H9 (cell line): Measurements from ENCODE around the gene LIPC. TPM values are rescaled to one million over a fixed set of nuclear protein-coding genes. Genes with fewer than 3 reads are reported as not detected.

Source experiments
- DNase-seq: peaks from one replicate; pipeline ENCODE4 v3.0.0-alpha.2; 2017
- H2AFZ ChIP-seq: one replicate; pipeline ENCODE4 v1.6.1; 2013; ENCODE audit warnings: mild to moderate bottlenecking, low read length, control low read depth, moderate library complexity
- H2AK5ac ChIP-seq: 2 replicates; pipeline ENCODE4 v1.6.1; 2013; ENCODE audit warnings: low read length, control low read depth, mixed read lengths; ENCODE audit not compliant: insufficient read length
- H2BK120ac ChIP-seq: one replicate; pipeline ENCODE4 v1.6.1; 2013; ENCODE audit warnings: low read depth, mild to moderate bottlenecking, low read length, control low read depth, inconsistent platforms; ENCODE audit not compliant: poor library complexity, severe bottlenecking
- H2BK12ac ChIP-seq: 2 replicates; pipeline ENCODE4 v1.6.1; 2013; ENCODE audit warnings: low read length, control low read depth, mixed read lengths, low read depth; ENCODE audit not compliant: insufficient read length
- H2BK15ac ChIP-seq: 2 replicates; pipeline ENCODE4 v1.6.1; 2013; ENCODE audit warnings: low read depth, low read length, control low read depth
- H2BK20ac ChIP-seq: one replicate; pipeline ENCODE4 v1.6.1; 2013; ENCODE audit warnings: low read depth, mild to moderate bottlenecking, low read length, control low read depth, inconsistent platforms; ENCODE audit not compliant: poor library complexity, severe bottlenecking
- H2BK5ac ChIP-seq: 2 replicates; pipeline ENCODE4 v1.6.1; 2013; ENCODE audit warnings: low read length, control low read depth, mixed read lengths; ENCODE audit not compliant: insufficient read length
- H3K14ac ChIP-seq: 2 replicates; pipeline ENCODE4 v1.6.1; 2013; ENCODE audit warnings: low read length, control low read depth; ENCODE audit not compliant: insufficient read depth
- H3K18ac ChIP-seq: 2 replicates; pipeline ENCODE4 v1.6.1; 2013; ENCODE audit warnings: low read depth, mild to moderate bottlenecking, mixed read lengths, low read length, control low read depth; ENCODE audit not compliant: insufficient read length
- H3K23ac ChIP-seq: 2 replicates; pipeline ENCODE4 v1.6.1; 2013; ENCODE audit warnings: low read length, control low read depth, mixed read lengths, low read depth; ENCODE audit not compliant: insufficient read length
- H3K23me2 ChIP-seq: 2 replicates; pipeline ENCODE4 v1.6.1; 2013; ENCODE audit warnings: low read depth, mild to moderate bottlenecking, mixed read lengths, low read length, control low read depth; ENCODE audit not compliant: insufficient read length, poor library complexity, severe bottlenecking
- H3K27ac ChIP-seq: 2 replicates; pipeline ENCODE4 v1.5.1; 2013; ENCODE audit warnings: low read length, control low read depth, mixed read lengths, low read depth; ENCODE audit not compliant: insufficient read length
- H3K27me3 ChIP-seq: 2 replicates; pipeline ENCODE4 v1.6.1; 2013; ENCODE audit warnings: low read length, control low read depth, inconsistent platforms; ENCODE audit not compliant: insufficient read depth
- H3K4ac ChIP-seq: 2 replicates; pipeline ENCODE4 v1.6.1; 2013; ENCODE audit warnings: low read depth, mild to moderate bottlenecking, control low read depth, inconsistent platforms, low read length, moderate library complexity
- H3K4me1 ChIP-seq: 2 replicates; pipeline ENCODE4 v1.6.1; 2013; ENCODE audit warnings: low read length, control low read depth, inconsistent platforms; ENCODE audit not compliant: insufficient read depth
- H3K4me2 ChIP-seq: 2 replicates; pipeline ENCODE4 v1.6.1; 2013; ENCODE audit warnings: low read length, control low read depth, mixed read lengths; ENCODE audit not compliant: insufficient read length, insufficient read depth
- H3K56ac ChIP-seq: 2 replicates; pipeline ENCODE4 v1.6.1; 2013; ENCODE audit warnings: low read depth, mild to moderate bottlenecking, mixed read lengths, low read length, control low read depth; ENCODE audit not compliant: insufficient read length
- H3K79me1 ChIP-seq: 2 replicates; pipeline ENCODE4 v1.6.1; 2013; ENCODE audit warnings: low read depth, mild to moderate bottlenecking, moderate library complexity, low read length, control low read depth, inconsistent platforms; ENCODE audit not compliant: insufficient read depth, poor library complexity, severe bottlenecking
- H3K79me2 ChIP-seq: 2 replicates; pipeline ENCODE4 v1.6.1; 2013; ENCODE audit warnings: low read length, control low read depth, inconsistent platforms; ENCODE audit not compliant: insufficient read depth
- H3K9ac ChIP-seq: 2 replicates; pipeline ENCODE4 v1.6.1; 2013; ENCODE audit warnings: low read length, control low read depth, mixed read lengths; ENCODE audit not compliant: insufficient read length; ENCODE audit errors: extremely low read depth
- H3K9me3 ChIP-seq: one replicate; pipeline ENCODE4 v1.6.1; 2013; ENCODE audit warnings: low read depth, low read length, inconsistent platforms; ENCODE audit not compliant: control insufficient read depth
- H3T11ph ChIP-seq: one replicate; pipeline ENCODE4 v1.6.1; 2013; ENCODE audit warnings: mild to moderate bottlenecking, low read length, control low read depth, inconsistent platforms
- H4K20me1 ChIP-seq: one replicate; pipeline ENCODE4 v1.6.1; 2013; ENCODE audit not compliant: control insufficient read depth, insufficient read length, insufficient read depth
- H4K5ac ChIP-seq: 2 replicates; pipeline ENCODE4 v1.6.1; 2013; ENCODE audit warnings: low read depth, mild to moderate bottlenecking, mixed read lengths, low read length, control low read depth; ENCODE audit not compliant: insufficient read length
- H4K8ac ChIP-seq: replicated peaks from 2 replicates; pipeline ENCODE4 v1.6.1; 2013; ENCODE audit warnings: low read length, control low read depth, mixed read lengths, low read depth; ENCODE audit not compliant: insufficient read length
- H4K91ac ChIP-seq: 2 replicates; pipeline ENCODE4 v1.6.1; 2013; ENCODE audit warnings: low read depth, mild to moderate bottlenecking, moderate library complexity, mixed read lengths, low read length, control low read depth; ENCODE audit not compliant: insufficient read length
- H3K27ac Mint-ChIP-seq, 3 experiments: 2 replicates in 2 of 3; 3 replicates in 1 of 3; pipeline ENCODE4 v1.8.0; 2020 to 2021; ENCODE audit warnings: mixed read lengths in 3 of 3, mild to moderate bottlenecking in 1 of 3, moderate library complexity in 1 of 3
- H3K27me3 Mint-ChIP-seq: 2 replicates; pipeline ENCODE4 v1.8.0; 2021; ENCODE audit warnings: low read depth, mild to moderate bottlenecking, moderate library complexity, mixed read lengths
- H3K36me3 Mint-ChIP-seq, 3 experiments: 2 replicates in 2 of 3; 3 replicates in 1 of 3; pipeline ENCODE4 v1.8.0; 2020 to 2021; ENCODE audit warnings: low read depth in 3 of 3, mixed read lengths in 3 of 3; ENCODE audit not compliant: insufficient read depth in 1 of 3
- H3K4me1 Mint-ChIP-seq, 2 experiments: 2 replicates each; pipeline ENCODE4 v1.8.0; 2020; ENCODE audit warnings: mixed read lengths in 2 of 2
- H3K4me3 Mint-ChIP-seq, 2 experiments: 2 replicates in 1 of 2; 3 replicates in 1 of 2; pipeline ENCODE4 v1.8.0; 2020 to 2021; ENCODE audit warnings: mild to moderate bottlenecking in 2 of 2, mixed read lengths in 2 of 2, moderate library complexity in 1 of 2
- H3K9me3 Mint-ChIP-seq, 2 experiments: 2 replicates in 1 of 2; 3 replicates in 1 of 2; pipeline ENCODE4 v1.8.0; 2020; ENCODE audit warnings: mild to moderate bottlenecking in 2 of 2, mixed read lengths in 2 of 2, moderate library complexity in 1 of 2
- CTCF ChIP-seq: fragments of 200-600 bp; sonication (generic); conservative IDR thresholded peaks from 3 replicates; pipeline ENCODE4 v1.8.0; 2021; ENCODE audit warnings: antibody characterized with exemption, mild to moderate bottlenecking
- WGBS: extraction: QIAGEN DNeasy Blood & Tissue Kit; methylation state at CpG from one replicate; pipeline ENCODE4 v1.1.7; 2013; ENCODE audit warnings: missing lambda C conversion rate, low lambda C conversion rate, mixed read lengths; ENCODE audit not compliant: insufficient read length; ENCODE audit errors: extremely low coverage; 5-methylcytosine and 5-hydroxymethylcytosine counted together
- total RNA-seq: library from RNA; stranded (reverse); gene quantifications from 2 replicates; pipeline ENCODE4 v1.2.1, GENCODE V29; 2021

LIPC gene
- total RNA-seq, 1 experiment from 2014 or later, result not detected

- Histone ChIP-seq H2BK15ac (no peak overlapping the region), H4K8ac (no peak overlapping the region), H3K4me1 (no peaks in the 10 kb centered on the region), H3K9ac (no peak overlapping the region), H3T11ph (no peak overlapping the region), H2BK120ac (no peak overlapping the region), H2BK12ac (no peak overlapping the region), H3K9me3 (no peaks in the 10 kb centered on the region), H4K5ac (no peak overlapping the region), H3K18ac (no peak overlapping the region), H3K4me2 (no peak overlapping the region), H3K27ac (no peak overlapping the region), H3K23me2 (no peaks in the 10 kb centered on the region), H3K14ac (no peak overlapping the region), H2AFZ (no peak overlapping the region), H4K91ac (no peak overlapping the region), H3K79me1 (no peaks in the 10 kb centered on the region), H2BK5ac (no peak overlapping the region), H3K56ac (no peak overlapping the region), H3K27me3 (no peaks in the 10 kb centered on the region), H2BK20ac (no peak overlapping the region), H2AK5ac (no peak overlapping the region), H3K79me2 (no peaks in the 10 kb centered on the region), H3K4ac (no peak overlapping the region), H3K23ac (no peak overlapping the region), H4K20me1 (no peaks in the 10 kb centered on the region)
- peaks cover 0 to 3% of the 10 kb centered on the region in 2 experiments; a peak in 1 of 4 replicates for H3K4me1 Mint-ChIP-seq
- no peak overlapping the region; a peak in 1 of 7 replicates for H3K27ac Mint-ChIP-seq
- no peak for DNase-seq
- WGBS, result no CpG with 5 or more reads among the region's 6 CpGs
- TF ChIP-seq CTCF, result no peak
- H3K4me3 Mint-ChIP-seq, result no peak overlapping the region
- H3K36me3 Mint-ChIP-seq, result peaks cover 0 to 5% (median 3%) of the 10 kb centered on the region in 3 experiments; a peak in 3 of 7 replicates
- peaks cover 8 to 15% of the 10 kb centered on the region in 2 experiments for H3K9me3 Mint-ChIP-seq
- H3K27me3 Mint-ChIP-seq, result no peaks in the 10 kb centered on the region
These were observed 59.2 kb downstream of the LIPC start for GRCh38 chr15:58490888-58491473.
